HG02870 (cell line): ENCODE results near the gene CAPN14.
A peak's percentile ranks its signal among the peaks of the same experiment; 100 is the strongest.

Experiments used
- ATAC-seq: cut with Tn5 transposase; IDR thresholded peaks from one replicate; pipeline ENCODE4 v1.9.1; 2021; ENCODE audit warnings: mild to moderate bottlenecking, moderate library complexity; ENCODE audit not compliant: unreplicated experiment

The CAPN14 gene

DNA sequence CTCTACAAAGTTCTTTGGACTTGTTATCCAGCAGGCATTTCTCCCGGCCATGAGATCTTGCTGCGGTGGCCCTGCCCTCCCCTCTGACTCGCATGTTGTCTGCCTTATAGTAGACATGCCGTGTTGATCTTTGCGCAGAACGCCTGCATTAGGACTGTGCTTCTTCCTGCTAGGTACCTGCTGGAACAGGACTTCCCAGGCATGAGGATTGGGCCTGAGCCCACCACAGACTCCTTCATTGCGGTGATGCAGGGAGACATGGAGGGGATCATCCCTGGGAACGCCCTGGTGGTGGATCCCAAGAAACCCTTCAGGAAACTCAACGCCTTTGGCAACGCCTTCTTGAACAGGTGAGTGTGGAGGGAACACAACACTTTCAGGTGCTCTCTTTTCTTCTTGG, 26.8 kb upstream of the CAPN14 start:
- ATAC-seq: no peak

DNA sequence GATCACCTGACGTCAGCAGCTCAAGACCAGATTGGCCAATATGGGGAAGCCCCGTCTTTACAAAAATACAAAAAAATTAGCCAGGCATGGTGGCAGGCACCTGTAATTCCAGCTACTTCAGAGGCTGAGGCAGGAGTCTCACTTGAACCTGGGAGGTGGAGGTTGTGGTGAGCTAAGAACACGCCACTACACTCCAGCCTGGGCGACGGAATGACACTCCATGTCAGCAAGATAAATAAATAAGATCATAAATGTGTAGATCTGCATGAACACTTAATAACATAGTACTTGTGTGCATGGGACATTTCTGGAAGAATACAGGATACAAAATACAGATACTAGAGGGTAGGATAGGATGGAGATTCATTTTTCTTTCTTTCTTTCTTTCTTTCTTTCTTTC, 25.7 kb upstream of the CAPN14 start:
- no peak for ATAC-seq

DNA sequence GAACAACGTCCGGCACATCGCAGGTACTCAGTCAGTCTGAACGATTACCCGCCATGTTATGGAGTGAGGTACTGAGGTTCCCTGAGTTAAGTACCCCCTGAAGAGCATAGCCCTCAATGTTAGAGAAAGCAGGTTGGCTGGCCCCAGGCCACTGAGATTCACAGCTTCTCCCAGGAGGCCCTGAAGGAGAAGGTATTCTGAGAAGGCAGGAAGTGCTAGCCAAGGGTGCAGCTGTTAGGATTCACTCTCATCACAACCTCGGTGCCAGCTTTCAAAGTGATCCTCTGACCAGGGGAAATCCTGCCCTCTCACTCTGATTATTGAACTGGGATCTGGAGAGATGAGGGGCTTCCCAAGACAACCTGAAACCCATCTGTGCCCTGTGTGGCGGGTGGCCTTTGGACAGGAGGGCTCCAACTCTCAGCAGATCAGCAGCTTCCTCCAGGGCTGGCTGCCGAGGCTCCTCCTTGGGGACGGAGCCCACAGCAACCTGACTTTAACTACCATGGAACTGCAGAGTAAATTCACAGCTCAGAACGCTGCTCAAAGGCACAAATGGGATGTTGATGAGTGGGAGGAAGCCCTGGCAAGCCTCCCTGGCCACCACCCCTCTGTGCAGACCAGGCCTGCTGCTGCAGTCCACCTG, 24.4 kb upstream of the CAPN14 start:
- ATAC-seq: no peak

DNA sequence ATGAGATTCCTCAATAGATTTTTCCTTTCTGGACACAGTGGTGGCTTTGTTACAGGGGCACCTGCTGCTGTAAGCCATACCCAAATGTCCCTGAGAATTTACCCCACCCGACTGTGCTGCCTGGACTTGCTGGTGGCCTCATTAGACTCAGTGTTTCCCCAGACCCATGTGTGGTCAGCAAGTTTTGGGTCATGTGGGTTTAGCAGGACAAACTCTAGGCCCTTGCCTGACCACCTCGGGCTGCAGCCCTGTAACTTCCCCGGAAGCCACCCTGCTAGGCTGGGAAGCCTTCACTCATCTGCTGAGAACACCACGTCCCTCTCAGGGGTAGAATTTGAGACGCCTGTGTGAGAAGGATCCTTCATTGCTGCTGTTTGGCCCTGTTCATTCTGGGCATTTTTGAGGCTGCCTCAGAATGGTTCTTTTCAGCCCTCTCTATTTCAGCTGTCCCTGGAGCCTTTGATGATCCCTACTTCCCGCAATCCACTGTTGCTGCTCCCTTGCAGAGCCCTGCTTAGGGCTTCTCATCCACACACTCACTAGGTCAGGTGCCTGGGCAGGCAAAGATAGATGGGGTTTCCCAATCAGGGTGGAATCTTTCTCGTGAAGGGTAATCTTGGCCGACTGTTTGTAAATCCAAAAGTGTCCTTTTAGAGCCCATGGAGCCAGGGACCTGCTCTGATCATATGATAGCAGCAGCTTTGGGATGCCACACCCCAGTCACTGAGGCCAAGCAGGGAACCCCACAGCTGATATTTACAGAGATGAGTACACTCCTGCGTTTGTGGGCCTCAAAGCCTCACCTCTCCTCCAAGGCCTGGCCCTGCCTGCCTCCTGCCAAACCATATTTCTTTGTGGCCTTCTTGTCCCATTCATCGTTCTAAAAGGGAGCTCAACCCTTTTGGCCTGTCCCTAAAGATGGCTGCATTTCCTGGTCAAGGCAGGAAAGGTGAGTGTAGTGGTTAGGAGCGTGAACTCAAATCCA, 23.4 kb upstream of the CAPN14 start:
- no peak for ATAC-seq

DNA sequence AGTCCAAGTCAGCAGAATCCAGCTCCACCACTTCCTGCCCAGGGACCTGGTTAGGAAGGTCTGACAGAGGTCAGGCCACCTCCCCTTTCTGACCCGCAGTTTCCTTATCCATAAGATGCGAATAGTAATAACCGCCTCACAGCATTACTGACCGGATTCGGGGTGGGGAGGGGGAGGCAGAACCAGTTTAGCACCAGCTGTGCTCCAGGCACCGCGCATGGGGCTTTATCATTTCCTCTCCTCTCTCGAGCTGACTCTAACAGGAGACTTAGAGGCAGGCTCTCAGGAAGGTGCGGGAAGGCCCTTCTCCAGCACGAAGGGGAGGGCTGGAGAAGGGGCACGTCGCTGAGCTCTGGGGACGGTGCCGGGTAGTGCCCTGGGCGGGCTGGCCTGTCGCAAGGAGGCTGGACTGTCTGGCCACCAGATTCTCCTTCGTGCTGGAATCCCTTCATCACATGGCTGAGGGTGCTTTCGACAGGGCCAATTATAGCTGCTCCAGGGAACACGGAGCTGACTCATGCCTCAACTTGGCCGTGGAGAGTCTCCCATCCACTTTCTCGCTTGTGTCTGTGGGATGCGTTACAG, 22.4 kb upstream of the CAPN14 start:
- ATAC-seq: no peak

DNA sequence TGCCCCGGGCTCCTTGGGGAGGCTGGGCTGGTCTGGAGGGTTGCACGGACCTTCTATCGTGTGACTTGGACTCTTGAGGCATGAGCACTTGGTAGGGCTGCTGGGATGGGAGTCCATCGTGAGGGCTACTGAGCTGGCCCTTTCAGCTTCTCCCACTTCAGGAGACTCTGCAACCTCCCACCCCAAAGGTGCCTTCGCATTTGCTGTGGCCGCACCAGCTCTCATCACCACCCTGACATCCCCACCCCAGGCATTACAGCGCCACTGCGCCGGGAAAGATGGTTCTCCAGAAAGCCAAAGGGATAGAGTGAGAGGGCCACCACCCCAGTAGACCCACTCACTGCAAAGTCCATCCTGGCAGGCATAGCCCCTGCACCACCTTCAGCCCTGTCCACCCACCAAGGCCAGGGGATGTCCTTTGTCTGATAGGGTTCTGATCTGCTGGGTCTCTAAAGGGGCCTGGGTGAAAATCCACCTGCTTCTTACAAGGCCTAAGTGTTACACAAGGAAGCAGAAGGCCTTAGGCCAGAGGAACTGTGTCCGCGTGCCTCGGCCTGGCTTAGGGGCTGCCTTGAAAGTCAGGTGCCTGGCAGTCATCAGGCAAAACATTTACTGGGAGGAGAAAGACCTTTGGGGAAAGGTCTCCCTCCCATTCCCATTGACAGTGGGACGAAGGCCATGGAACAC, 21.7 kb upstream of the CAPN14 start:
- ATAC-seq: no peak

DNA sequence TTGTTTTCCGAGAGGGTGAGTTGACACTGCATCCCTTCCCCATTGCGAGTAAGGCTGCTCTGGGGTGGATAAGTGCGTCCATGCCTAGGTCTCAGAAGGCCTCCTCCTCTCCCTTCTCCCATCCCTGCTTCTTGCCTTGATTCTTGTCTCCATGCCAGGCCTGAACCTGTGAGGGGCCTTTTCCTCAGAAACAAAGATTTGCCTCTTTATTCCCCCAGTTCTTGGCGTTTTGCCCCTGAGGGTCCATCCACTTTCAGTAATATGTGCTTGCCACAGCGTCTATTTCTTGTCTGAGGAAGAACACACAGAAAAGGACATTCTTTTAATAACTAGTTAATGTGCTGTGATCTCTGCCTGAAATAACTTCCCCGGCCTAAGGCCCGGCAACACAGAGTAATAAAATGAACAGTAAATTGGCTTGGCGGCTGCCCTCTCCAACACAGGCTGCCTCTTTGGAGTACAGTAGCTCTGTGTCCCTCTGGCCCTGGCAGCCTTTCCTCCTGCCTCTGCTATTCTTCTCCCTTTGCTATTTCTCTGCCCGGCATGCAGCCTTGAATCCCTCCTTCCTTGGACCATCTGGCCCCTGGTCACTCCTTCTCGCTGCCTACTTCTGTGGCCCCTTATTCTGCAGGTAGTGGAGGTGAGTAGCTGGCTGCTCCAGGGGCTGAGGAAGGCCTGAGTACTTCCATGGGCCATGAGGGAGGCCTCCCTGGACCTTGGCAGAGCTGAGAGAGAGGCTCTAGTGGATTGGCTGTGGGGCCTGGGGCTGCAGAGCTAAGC, 21.0 kb upstream of the CAPN14 start:
- no peak for ATAC-seq

DNA sequence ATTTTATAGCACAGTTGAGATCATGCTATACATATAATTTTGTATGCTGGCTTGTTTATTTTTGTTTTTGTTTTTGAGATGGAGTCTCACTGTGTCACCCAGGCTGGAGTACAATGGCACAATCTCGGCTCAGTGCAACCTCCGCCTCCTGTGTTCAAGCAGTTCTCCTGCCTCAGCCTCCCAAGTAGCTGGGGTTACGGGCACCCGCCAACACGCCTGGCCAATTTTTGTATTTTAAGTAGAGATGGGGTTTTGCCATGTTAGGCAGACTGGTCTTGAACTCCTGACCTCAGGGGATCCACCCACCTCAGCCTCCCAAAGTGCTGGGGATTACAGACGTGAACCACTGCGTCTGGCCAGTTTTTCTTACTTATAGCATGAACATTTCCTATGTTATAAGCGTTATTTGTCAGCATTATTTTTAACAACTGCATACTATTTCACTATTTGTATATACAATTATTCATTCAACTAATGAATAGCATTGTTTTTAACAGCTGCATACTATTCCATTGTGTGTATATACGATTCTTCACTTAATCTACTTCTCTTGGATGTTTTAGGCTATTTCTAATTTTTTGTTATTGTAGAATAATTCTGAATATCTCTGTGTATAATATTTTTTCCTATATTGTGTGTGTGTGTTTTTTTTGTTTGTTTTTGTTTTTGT, 20.2 kb upstream of the CAPN14 start:
- ATAC-seq: no peak

DNA sequence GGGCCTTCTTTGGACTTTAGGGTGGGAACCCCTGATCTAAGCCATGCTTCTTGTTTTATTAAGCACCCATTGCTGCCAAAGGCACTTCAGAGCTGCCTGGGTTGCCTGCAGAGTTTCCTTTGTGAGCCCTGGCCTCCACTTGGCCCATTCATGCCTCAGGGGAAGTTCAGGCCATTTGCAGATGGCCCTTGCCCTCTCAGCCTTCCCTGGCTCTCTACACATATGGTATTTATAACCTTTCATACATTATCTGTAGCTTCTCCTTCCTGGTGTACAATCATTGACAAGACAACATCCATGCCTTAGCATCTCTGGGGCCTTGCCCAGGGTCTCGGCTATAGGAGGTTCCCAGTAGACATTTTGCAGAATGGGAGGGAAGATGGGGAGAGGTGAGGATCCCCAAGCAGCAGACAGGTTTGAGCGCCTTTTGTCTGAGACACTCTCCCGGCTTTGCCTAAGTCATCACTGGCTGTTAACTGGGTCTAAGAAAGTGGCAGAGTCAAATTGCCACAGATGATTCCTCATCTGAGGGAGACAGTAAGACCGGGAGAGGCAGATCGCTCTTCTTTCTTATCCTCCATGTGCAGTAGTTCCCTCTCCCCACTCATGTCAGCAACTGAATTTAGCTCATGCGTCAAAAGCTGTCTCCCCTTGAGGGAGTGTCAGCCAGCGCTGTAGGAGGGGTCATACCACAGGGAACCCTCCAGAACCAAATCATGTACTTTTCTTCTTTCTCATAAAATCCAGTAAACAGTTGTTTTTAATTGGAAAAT, 19.3 kb upstream of the CAPN14 start:
- no peak for ATAC-seq

DNA sequence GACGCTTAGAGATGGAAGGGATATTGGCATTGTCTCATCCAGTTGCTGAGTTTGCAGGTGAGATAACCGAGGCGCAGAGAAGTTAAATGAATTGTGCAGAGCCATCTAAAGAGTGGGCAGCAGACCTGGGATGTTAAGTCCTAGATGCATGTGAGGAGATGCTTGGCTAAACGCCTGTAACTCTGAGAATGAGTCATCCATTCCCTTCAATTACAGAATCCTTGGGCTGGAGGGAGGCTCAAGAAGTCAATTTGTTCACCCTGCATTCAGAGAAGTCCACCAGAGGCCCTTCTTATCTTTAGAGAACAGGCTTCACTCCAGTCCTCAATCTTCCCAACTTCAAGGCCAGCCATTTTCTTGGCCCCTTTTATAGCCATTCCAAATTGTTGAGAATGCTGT, 18.2 kb upstream of the CAPN14 start:
- ATAC-seq: no peak

DNA sequence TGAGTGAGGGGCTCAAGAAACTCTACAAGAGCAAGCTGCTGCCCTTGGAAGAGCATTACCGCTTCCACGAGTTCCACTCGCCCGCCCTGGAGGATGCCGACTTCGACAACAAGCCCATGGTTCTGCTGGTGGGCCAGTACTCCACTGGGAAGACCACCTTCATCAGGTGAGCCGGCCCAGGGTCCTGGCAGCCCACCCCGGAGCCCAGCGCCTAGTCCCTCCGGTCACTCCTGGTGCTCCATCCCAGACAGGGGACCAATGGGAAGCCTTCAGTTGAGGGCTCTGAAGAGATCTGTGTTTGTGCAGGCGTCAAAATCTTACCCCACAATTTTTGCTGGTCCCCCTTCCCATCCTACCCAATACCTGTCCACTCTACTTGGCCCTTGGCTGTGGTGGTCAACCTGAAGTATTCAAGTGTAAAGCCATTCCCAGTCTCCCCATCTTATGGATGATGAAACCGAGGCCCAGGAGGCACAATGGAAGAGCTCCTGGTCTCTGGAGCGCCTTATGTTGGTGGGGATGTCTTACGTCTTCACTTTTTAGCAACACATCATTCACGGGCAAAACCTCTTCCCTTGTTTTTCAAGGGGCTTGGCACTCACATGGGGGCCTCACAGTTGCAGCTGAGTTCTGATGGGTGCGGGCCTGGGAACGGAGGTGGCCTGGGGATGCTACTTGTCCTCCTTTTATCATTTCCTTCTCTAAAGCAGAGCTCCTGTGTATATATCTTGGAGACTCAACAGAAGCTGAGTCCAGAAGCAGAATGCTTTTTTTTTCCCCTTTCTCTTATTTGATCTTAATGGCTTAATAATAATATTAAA, 17.6 kb upstream of the CAPN14 start:
- no peak for ATAC-seq

DNA sequence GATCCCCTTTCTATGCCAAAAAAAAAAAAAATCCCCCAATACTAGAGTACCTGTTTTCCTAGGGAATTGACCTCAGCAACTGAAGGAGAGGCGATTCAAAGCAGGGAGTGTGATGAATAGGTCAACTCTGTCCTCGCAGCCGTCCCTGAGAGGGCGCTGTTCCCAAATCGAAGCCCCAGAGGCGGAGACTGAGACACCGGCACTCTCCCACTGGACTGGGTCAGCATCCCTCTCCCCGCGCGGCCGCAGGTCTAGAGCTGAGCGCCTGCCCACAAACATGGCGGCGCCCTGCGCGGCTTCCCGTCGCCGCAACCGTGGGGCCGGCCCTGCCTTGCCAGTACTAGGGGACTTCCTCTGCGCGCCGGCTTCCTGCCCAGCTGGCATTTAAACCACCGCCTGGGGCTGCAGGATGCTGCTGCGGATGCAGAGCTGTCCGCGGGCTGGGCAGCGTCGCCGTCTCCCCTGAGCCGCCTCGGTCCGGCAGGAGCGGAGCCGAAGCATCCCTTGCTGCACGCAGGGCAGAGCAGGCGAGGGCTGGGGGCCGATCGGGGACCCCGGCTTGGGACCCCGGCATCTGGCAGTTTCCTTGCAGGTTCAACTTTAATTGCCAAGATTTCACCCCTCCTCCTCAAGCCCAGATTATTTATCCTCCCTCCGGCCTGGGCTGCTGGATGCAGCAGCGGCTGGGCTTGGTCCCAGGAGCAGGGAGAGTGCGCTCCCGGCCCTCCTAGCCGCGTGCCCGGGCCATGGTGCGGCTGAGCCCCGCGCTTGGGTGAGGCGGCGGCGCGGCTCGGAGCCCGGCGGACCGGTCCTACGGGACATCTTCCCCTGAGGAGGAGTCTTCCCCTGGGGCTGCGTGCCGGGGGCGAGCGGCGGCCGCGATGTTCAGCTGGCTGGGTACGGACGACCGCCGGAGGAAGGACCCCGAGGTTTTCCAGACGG, 16.7 kb upstream of the CAPN14 start, which contains the start of gene EHD3:
Gene EHD3 (plus strand): TSS at position 412 of the 942 bp plus-strand sequence. CDS start 470 bp downstream, at position 882.
- ATAC-seq: peak; percentile 95

DNA sequence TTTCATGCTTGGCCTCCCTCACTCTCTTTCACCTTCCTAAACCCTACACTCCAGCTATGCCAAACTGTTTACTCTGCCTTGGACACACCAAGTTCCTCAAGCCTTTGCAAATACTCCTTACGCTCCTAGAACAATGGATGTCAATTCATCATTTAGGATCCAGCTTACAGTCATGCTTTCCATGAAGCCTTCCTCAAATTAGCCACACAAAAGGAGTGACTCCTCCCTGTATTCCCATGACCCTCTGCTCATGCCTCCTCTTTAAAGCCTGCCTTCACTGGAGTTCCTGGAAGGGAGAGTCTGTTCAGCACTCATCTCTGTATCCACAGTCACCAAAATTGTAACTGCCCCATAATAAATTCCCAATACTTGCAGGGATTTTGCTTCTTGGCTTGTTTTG, 15.9 kb upstream of the CAPN14 start:
- no peak for ATAC-seq

DNA sequence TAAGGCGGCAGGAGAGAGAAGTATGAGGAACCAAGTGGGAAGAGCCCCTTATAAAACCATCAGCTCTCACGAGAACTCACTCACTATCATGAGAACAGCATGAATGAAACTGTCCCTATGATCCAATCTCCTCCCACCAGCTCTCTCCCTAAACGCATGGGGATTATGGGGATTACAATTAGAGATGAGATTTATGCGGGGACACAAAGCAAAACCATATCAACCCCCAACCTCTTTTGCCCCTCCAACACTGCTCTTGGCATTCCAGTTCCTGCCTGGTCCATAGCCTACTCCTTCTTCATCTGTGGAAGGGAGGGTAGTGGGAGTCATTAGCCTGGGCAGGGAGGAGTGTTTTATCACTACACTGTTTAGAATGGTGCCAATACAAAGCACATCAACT, 15.3 kb upstream of the CAPN14 start:
- ATAC-seq: no peak

DNA sequence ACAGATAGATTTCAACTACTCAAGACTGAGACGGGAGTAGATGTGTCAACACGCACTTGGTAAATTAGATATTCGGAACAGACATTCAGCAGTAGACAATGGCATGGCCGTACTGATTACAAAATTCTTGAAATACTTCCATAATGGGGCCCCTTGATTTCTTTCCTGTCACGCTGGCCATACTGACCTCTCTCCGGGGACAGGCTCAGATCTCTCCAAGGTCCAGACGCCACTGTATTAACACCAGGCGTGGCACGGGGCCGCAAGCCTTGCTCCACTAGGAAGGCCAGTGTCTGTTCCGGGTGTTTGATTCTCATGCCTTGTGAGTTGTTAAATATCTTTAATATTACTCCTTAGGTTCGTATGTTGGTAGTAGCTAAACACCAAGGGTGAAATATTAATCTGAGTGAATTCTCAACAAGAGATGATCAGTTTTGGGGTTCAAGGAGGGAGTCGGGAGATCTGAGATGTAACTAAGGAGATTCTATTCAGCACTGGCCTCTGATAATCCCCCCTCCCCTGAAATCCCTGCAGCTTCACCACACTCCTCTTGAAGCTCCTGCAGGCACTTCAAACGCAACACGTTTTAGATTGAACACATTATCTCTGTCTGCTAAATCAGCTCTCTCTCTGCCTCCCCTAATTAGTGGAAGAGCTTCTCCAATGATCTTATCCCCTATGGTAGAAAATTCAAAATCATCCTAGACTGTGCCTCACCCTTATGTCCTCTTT, 14.4 kb upstream of the CAPN14 start:
- ATAC-seq: no peak

DNA sequence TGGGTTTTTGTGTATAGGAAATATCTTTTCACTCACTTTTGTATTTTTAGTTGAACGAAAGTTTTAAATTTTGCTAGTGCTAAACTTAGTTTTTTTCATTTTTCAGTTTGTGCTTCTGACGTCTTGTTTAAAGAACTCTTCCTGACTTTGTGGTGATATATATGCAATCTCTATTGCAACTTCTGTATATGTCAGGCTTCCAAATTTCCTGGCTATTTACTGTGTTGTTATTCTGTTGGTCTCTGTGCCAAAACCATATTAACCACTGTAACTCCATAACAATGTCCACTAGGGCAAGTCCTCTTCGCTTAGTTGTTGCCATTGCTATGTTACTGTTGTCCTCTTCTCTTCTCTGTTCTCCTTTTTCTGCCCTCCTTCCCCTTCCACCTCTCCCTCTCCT, 13.4 kb upstream of the CAPN14 start:
- ATAC-seq: no peak

DNA sequence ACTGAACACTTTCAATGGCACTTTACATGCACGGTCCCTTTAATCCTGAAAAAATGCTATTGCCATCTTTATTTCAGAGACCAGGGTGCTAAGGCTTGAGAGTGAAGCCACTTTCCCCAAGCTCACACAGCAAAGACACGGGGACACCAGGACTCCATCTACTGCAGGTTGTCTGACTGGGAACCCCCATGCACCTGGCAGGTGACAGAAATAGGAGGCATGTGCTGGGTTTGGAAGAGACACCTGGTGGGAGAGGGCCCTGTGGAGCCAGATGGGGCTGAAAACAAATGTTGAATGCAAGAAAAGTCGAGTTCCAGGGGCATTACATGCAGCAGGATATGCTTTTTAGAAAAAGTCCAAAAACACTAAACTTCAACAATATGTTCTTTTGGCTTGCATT, 11.4 kb upstream of the CAPN14 start:
- ATAC-seq: no peak
